LHCN-M2 (cell line): ENCODE results near the gene OR6P1. TPM values are rescaled to one million over a fixed set of nuclear protein-coding genes. Genes with fewer than 3 reads are reported as not detected.

Experiments
- DNase-seq: peaks from one replicate; pipeline ENCODE4 v3.0.0-alpha.2; 2012; ENCODE audit warnings: low read depth
- total RNA-seq: library from RNA; depleted of rRNA; stranded (reverse); fragments of >200 nt; gene quantifications from 2 replicates; pipeline ENCODE4 v1.2.3, GENCODE V29; 2014; rRNA removed

OR6P1 gene
- total RNA-seq, 1 experiment from 2014 or later, result not detected

GRCh38 chr1:158520021-158520420 lies 50.4 kb downstream of the OR6P1 start:
- no peak for DNase-seq

GRCh38 chr1:158516966-158517365 lies 53.4 kb downstream of the OR6P1 start:
- no peak for DNase-seq

Other genes starting within 250 kb of the OR6P1 start
- not detected in 2 replicates for gene CD1B, start 239.0 kb downstream of the OR6P1 start, total RNA-seq
- not detected in 2 replicates for gene CD1E, start 216.7 kb downstream of the OR6P1 start, total RNA-seq
- not detected in 2 replicates for gene OR10T2, start 171.1 kb downstream of the OR6P1 start, total RNA-seq
- gene OR10K2, start 144.3 kb downstream of the OR6P1 start, total RNA-seq, result not detected in 2 replicates
- not detected in 2 replicates for gene OR10K1, start 108.7 kb downstream of the OR6P1 start, total RNA-seq
- gene OR10R2, start 98.4 kb downstream of the OR6P1 start, total RNA-seq, result not detected in 2 replicates
- gene OR6Y1, start 16.2 kb downstream of the OR6P1 start, total RNA-seq, result not detected in 2 replicates
- gene OR10X1, start 9.3 kb upstream of the OR6P1 start, total RNA-seq, result not detected in 2 replicates
- gene OR10Z1, start 34.7 kb upstream of the OR6P1 start, total RNA-seq, result not detected in 2 replicates
- not detected in 2 replicates for gene SPTA1, start 116.1 kb upstream of the OR6P1 start, total RNA-seq
- gene OR6K2, start 130.1 kb upstream of the OR6P1 start, total RNA-seq, result not detected in 2 replicates
- not detected in 2 replicates for gene OR6K3, start 150.1 kb upstream of the OR6P1 start, total RNA-seq
- not detected in 2 replicates for gene OR6K6, start 184.1 kb upstream of the OR6P1 start, total RNA-seq
- gene OR6N1, start 201.6 kb upstream of the OR6P1 start, total RNA-seq, result not detected in 2 replicates
- gene OR6N2, start 210.6 kb upstream of the OR6P1 start, total RNA-seq, result not detected in 2 replicates